ENCODE data around the gene HIPK4.

Gene HIPK4

GRCh38 chr19:40420766-40421765 lies 31.1 kb upstream of the HIPK4 start:
- Mint-ChIP-seq H3K4me3 (peak overlapping the region; percentile 85), H3K36me3 (peaks cover 5% of the 10 kb centered on the region), H3K4me1 (ENCODE audit: low read depth) (peaks cover 30% of the 10 kb centered on the region), H3K9me3 (ENCODE audit: low read depth) (no peaks in the 10 kb centered on the region), H3K27me3 (no peaks in the 10 kb centered on the region), H3K27ac (peak overlapping the region; percentile 94)

GRCh38 chr19:40420451-40420765 lies 30.4 kb upstream of the HIPK4 start:
- Mint-ChIP-seq H3K27ac (peak overlapping the region; percentile 83), H3K27me3 (no peaks in the 10 kb centered on the region), H3K36me3 (peaks cover 5% of the 10 kb centered on the region), H3K9me3 (ENCODE audit: low read depth) (no peaks in the 10 kb centered on the region), H3K4me1 (ENCODE audit: low read depth) (peaks cover 28% of the 10 kb centered on the region), H3K4me3 (peak overlapping the region; percentile 85)

- H3K27me3 Mint-ChIP-seq: no peaks in the 10 kb centered on the region
- H3K27ac Mint-ChIP-seq: no peak overlapping the region
- H3K4me3 Mint-ChIP-seq: peak overlapping the region; percentile 68
- peaks cover 4% of the 10 kb centered on the region for H3K36me3 Mint-ChIP-seq
- peaks cover 27% of the 10 kb centered on the region for H3K4me1 Mint-ChIP-seq (ENCODE audit: low read depth)
- no peaks in the 10 kb centered on the region for H3K9me3 Mint-ChIP-seq (ENCODE audit: low read depth)
These were observed 29.8 kb upstream of the HIPK4 start for GRCh38 chr19:40419780-40420179.

GRCh38 chr19:40419066-40419612 lies 29.2 kb upstream of the HIPK4 start:
- Mint-ChIP-seq H3K4me1 (ENCODE audit: low read depth) (peaks cover 22% of the 10 kb centered on the region), H3K36me3 (no peaks in the 10 kb centered on the region), H3K9me3 (ENCODE audit: low read depth) (no peaks in the 10 kb centered on the region), H3K27ac (no peak overlapping the region), H3K4me3 (no peak overlapping the region), H3K27me3 (no peaks in the 10 kb centered on the region)

- Mint-ChIP-seq H3K9me3 (ENCODE audit: low read depth) (no peaks in the 10 kb centered on the region), H3K4me1 (ENCODE audit: low read depth) (peaks cover 20% of the 10 kb centered on the region), H3K36me3 (no peaks in the 10 kb centered on the region), H3K27ac (no peak overlapping the region), H3K27me3 (no peaks in the 10 kb centered on the region), H3K4me3 (no peak overlapping the region)
These were observed 28.1 kb upstream of the HIPK4 start for GRCh38 chr19:40418040-40418439.

GRCh38 chr19:40417643-40417981 lies 27.6 kb upstream of the HIPK4 start:
- Mint-ChIP-seq H3K9me3 (ENCODE audit: low read depth) (no peaks in the 10 kb centered on the region), H3K36me3 (no peaks in the 10 kb centered on the region), H3K4me3 (no peak overlapping the region), H3K27ac (no peak overlapping the region), H3K27me3 (no peaks in the 10 kb centered on the region), H3K4me1 (ENCODE audit: low read depth) (peaks cover 20% of the 10 kb centered on the region)

GRCh38 chr19:40416918-40417642 lies 27.1 kb upstream of the HIPK4 start:
- Mint-ChIP-seq H3K27ac (no peak overlapping the region), H3K4me3 (no peak overlapping the region), H3K36me3 (no peaks in the 10 kb centered on the region), H3K9me3 (ENCODE audit: low read depth) (no peaks in the 10 kb centered on the region), H3K27me3 (no peaks in the 10 kb centered on the region), H3K4me1 (ENCODE audit: low read depth) (peaks cover 15% of the 10 kb centered on the region)

- H3K36me3 Mint-ChIP-seq: no peaks in the 10 kb centered on the region
- no peak overlapping the region for H3K4me3 Mint-ChIP-seq
- no peaks in the 10 kb centered on the region for H3K9me3 Mint-ChIP-seq (ENCODE audit: low read depth)
- no peaks in the 10 kb centered on the region for H3K27me3 Mint-ChIP-seq
- peak overlapping the region; percentile 16 for H3K27ac Mint-ChIP-seq
- H3K4me1 Mint-ChIP-seq (ENCODE audit: low read depth): peaks cover 8% of the 10 kb centered on the region
These were observed 25.8 kb upstream of the HIPK4 start for GRCh38 chr19:40415768-40416167.

GRCh38 chr19:40414542-40415535 lies 24.9 kb upstream of the HIPK4 start:
- no peak overlapping the region for H3K4me3 Mint-ChIP-seq
- H3K9me3 Mint-ChIP-seq (ENCODE audit: low read depth): no peaks in the 10 kb centered on the region
- no peaks in the 10 kb centered on the region for H3K36me3 Mint-ChIP-seq
- no peak overlapping the region for H3K27ac Mint-ChIP-seq
- H3K4me1 Mint-ChIP-seq (ENCODE audit: low read depth): peaks cover 6% of the 10 kb centered on the region
- no peaks in the 10 kb centered on the region for H3K27me3 Mint-ChIP-seq

- Mint-ChIP-seq H3K27me3 (no peaks in the 10 kb centered on the region), H3K27ac (no peak within 1 kb of the TSS), H3K4me1 (ENCODE audit: low read depth) (peaks cover 5% of the 10 kb centered on the region), H3K36me3 (no peaks in the 10 kb centered on the region), H3K9me3 (ENCODE audit: low read depth) (no peaks in the 10 kb centered on the region), H3K4me3 (no peak within 1 kb of the TSS)
These were observed 23.4 kb upstream of the HIPK4 start, which contains the start of gene PRX for GRCh38 chr19:40413291-40413845. Gene PRX (minus strand): TSS chr19:40413378. CDS start chr19:40407932, 5,446 bp downstream.

- no peak overlapping the region for H3K4me3 Mint-ChIP-seq
- H3K9me3 Mint-ChIP-seq (ENCODE audit: low read depth): no peaks in the 10 kb centered on the region
- H3K27ac Mint-ChIP-seq: no peak overlapping the region
- no peaks in the 10 kb centered on the region for H3K36me3 Mint-ChIP-seq
- H3K4me1 Mint-ChIP-seq (ENCODE audit: low read depth): peaks cover 5% of the 10 kb centered on the region
- no peaks in the 10 kb centered on the region for H3K27me3 Mint-ChIP-seq
These were observed 22.9 kb upstream of the HIPK4 start for GRCh38 chr19:40412866-40413265.

GRCh38 chr19:40411958-40412499 lies 22.0 kb upstream of the HIPK4 start:
- H3K9me3 Mint-ChIP-seq (ENCODE audit: low read depth): no peaks in the 10 kb centered on the region
- no peak overlapping the region for H3K4me3 Mint-ChIP-seq
- H3K36me3 Mint-ChIP-seq: no peaks in the 10 kb centered on the region
- H3K27me3 Mint-ChIP-seq: no peaks in the 10 kb centered on the region
- H3K27ac Mint-ChIP-seq: no peak overlapping the region
- peaks cover 4% of the 10 kb centered on the region for H3K4me1 Mint-ChIP-seq (ENCODE audit: low read depth)

- no peak overlapping the region for H3K4me3 Mint-ChIP-seq
- H3K9me3 Mint-ChIP-seq (ENCODE audit: low read depth): no peaks in the 10 kb centered on the region
- H3K4me1 Mint-ChIP-seq (ENCODE audit: low read depth): peaks cover 1% of the 10 kb centered on the region
- H3K27ac Mint-ChIP-seq: no peak overlapping the region
- H3K36me3 Mint-ChIP-seq: no peaks in the 10 kb centered on the region
- no peaks in the 10 kb centered on the region for H3K27me3 Mint-ChIP-seq
These were observed 21.3 kb upstream of the HIPK4 start for GRCh38 chr19:40411125-40411842.
